HepG2 (cell line): Measurements from ENCODE around the gene SLC2A5. TPM values are rescaled to one million over a fixed set of nuclear protein-coding genes. Genes with fewer than 3 reads are reported as not detected.

ENCODE experiments used
- CEBPZ ChIP-seq: IDR thresholded peaks from 2 replicates; pipeline ENCODE4 v1.6.1; 2012; ENCODE audit warnings: low read length, improper control_type of control experiment
- E2F2 ChIP-seq: sonication (generic); formaldehyde crosslinking; IDR thresholded peaks from 2 replicates; pipeline ENCODE4 v1.4.0; 2020; ENCODE audit warnings: missing genetic modification reagents, borderline replicate concordance
- GABPB1 ChIP-seq: IDR thresholded peaks from 2 replicates; pipeline ENCODE4 v1.6.1; 2016; ENCODE audit warnings: mild to moderate bottlenecking, missing genetic modification reagents, moderate library complexity, missing compliant biosample characterization
- MYPOP ChIP-seq: sonication (generic); formaldehyde crosslinking; IDR thresholded peaks from 2 replicates; pipeline ENCODE4 v1.8.1; 2023; ENCODE audit warnings: mild to moderate bottlenecking, moderate library complexity, missing genetic modification reagents
- NFYB ChIP-seq: sonication (generic); formaldehyde crosslinking; IDR thresholded peaks from 2 replicates; pipeline ENCODE4 v1.4.0; 2020; ENCODE audit warnings: missing genetic modification reagents
- REXO4 ChIP-seq: sonication (generic); formaldehyde crosslinking; IDR thresholded peaks from 2 replicates; pipeline ENCODE4 v1.8.0; 2022; ENCODE audit warnings: missing genetic modification reagents, mild to moderate bottlenecking, borderline replicate concordance
- SNRNP70 ChIP-seq: fragments of 200-400 bp; formaldehyde crosslinking; IDR thresholded peaks from 2 replicates; pipeline ENCODE4 v1.6.1; 2017; ENCODE audit warnings: mild to moderate bottlenecking, low read depth, low read length, moderate library complexity
- SP5 ChIP-seq: IDR thresholded peaks from 2 replicates; pipeline ENCODE4 v1.6.1; 2016; ENCODE audit warnings: low read depth, borderline replicate concordance
- TAF1 ChIP-seq: sonication (generic); formaldehyde crosslinking; IDR thresholded peaks from 2 replicates; pipeline ENCODE4 v1.4.0; 2020; ENCODE audit warnings: missing genetic modification reagents
- TARDBP ChIP-seq: sonication (generic); formaldehyde crosslinking; IDR thresholded peaks from 2 replicates; pipeline ENCODE4 v1.8.0; 2022; ENCODE audit warnings: mild to moderate bottlenecking, missing genetic modification reagents
- TEAD2 ChIP-seq: sonication (generic); formaldehyde crosslinking; IDR thresholded peaks from 2 replicates; pipeline ENCODE4 v1.9.0; 2021; ENCODE audit warnings: missing genetic modification reagents
- TEAD3 ChIP-seq: optimal IDR thresholded peaks from 2 replicates; pipeline ENCODE3; 2016; ENCODE audit warnings: borderline replicate concordance
- THAP11 ChIP-seq: IDR thresholded peaks from 2 replicates; pipeline ENCODE4 v1.6.1; 2016; ENCODE audit warnings: missing biosample characterization, missing genetic modification reagents
- THRA ChIP-seq: sonication (generic); formaldehyde crosslinking; IDR thresholded peaks from 2 replicates; pipeline ENCODE4 v1.4.0; 2020; ENCODE audit warnings: missing genetic modification reagents, borderline replicate concordance
- ZBTB39 ChIP-seq: sonication (generic); formaldehyde crosslinking; IDR thresholded peaks from 2 replicates; pipeline ENCODE4 v1.5.0; 2020; ENCODE audit warnings: missing genetic modification reagents
- ZBTB7A ChIP-seq: sonication (generic); formaldehyde crosslinking; IDR thresholded peaks from 2 replicates; pipeline ENCODE4 v1.8.0; 2022; ENCODE audit warnings: mild to moderate bottlenecking, missing genetic modification reagents
- ZKSCAN1 ChIP-seq: fragments of 150-350 bp; IDR thresholded peaks from 2 replicates; pipeline ENCODE4 v1.6.1; 2014; ENCODE audit warnings: low read length
- ZNF552 ChIP-seq: sonication (generic); formaldehyde crosslinking; IDR thresholded peaks from 2 replicates; pipeline ENCODE4 v1.9.0; 2022; ENCODE audit warnings: missing genetic modification reagents, mild to moderate bottlenecking, borderline replicate concordance
- ZNF7 ChIP-seq: IDR thresholded peaks from 2 replicates; pipeline ENCODE4 v1.6.1; 2016; ENCODE audit warnings: missing biosample characterization, missing genetic modification reagents
- ZNF878 ChIP-seq: sonication (generic); formaldehyde crosslinking; IDR thresholded peaks from 2 replicates; pipeline ENCODE4 v1.8.1; 2023; ENCODE audit warnings: mild to moderate bottlenecking, missing genetic modification reagents, moderate library complexity
- ZZZ3 ChIP-seq: sonication (generic); formaldehyde crosslinking; IDR thresholded peaks from 2 replicates; pipeline ENCODE4 v1.4.0; 2020; ENCODE audit warnings: missing genetic modification reagents, mild to moderate bottlenecking, borderline replicate concordance
- polyA plus RNA-seq, 8 experiments: library from polyadenylated mRNA; depleted of rRNA in 3 of 8; stranded (reverse) in 7 of 8; unstranded in 1 of 8; fragments of >200 nt; fragmentation: Illumina TruSeq in 4 of 8; extraction: Trizol in 4 of 8; gene quantifications; 2 replicates each; pipeline versions ENCODE4 v1.2.1 to v1.2.3, GENCODE V29; 2011 to 2016; ENCODE audit warnings: low read depth in 4 of 8, missing spikeins in 1 of 8, mixed read lengths in 1 of 8; ENCODE audit not compliant: insufficient read depth in 1 of 8
- total RNA-seq, 5 experiments: library from RNA; depleted of rRNA; stranded (reverse); fragments of >200 nt; fragmentation: Illumina TruSeq; extraction: Trizol; gene quantifications; 2 replicates each; pipeline ENCODE4 v1.2.3, GENCODE V29; 2016; ENCODE audit warnings: low read depth in 1 of 5

Gene SLC2A5
- total and polyA plus RNA-seq, 2 of the 13 experiments (the other 11 are each of a cell fraction or from before 2014, with no cell fraction given) = 0.04 to 0.54 TPM

GRCh38 chr1:9066945-9067807, 2.3 kb downstream of the SLC2A5 start (continued):
- TF ChIP-seq E2F2 (CRISPR knock-in tag) = no peak
- peak; percentile 31; the same call in 1 of the 2 replicates for TF ChIP-seq GABPB1
- no peak for TF ChIP-seq CEBPZ
- no peak for TF ChIP-seq SNRNP70
- no peak for TF ChIP-seq REXO4 (CRISPR knock-in tag)
- TF ChIP-seq ZNF7 (CRISPR knock-in tag) = 0 out of 2 replicates have a peak, but pooled peaks have one; percentile 6
- no peak for TF ChIP-seq ZZZ3 (CRISPR knock-in tag)
- TF ChIP-seq THRA (CRISPR knock-in tag) = no peak
- TF ChIP-seq ZKSCAN1 = no peak
- no peak for TF ChIP-seq ZBTB39 (CRISPR knock-in tag)
- no peak for TF ChIP-seq ZBTB7A (CRISPR knock-in tag)
- TF ChIP-seq TARDBP (CRISPR knock-in tag) = no peak
- TF ChIP-seq TAF1 = no peak
- peak; percentile 66 for TF ChIP-seq TEAD3 (CRISPR knock-in tag)
- TF ChIP-seq ZNF878 = peak; percentile 90; the same call in 1 of the 2 replicates
- no peak for TF ChIP-seq THAP11 (CRISPR knock-in tag)
- no peak for TF ChIP-seq NFYB
- no peak for TF ChIP-seq ZNF552 (CRISPR knock-in tag)
- no peak for TF ChIP-seq SP5
- TF ChIP-seq TEAD2 (CRISPR knock-in tag) = no peak
- no peak for TF ChIP-seq MYPOP
